ENCODE measurements around the gene PARD3. TPM values are rescaled to one million over a fixed set of nuclear protein-coding genes. Genes with fewer than 3 reads are reported as not detected.

PARD3 gene
- total RNA-seq, 1 donor from 2014 or later, result 34.1 TPM

DNA sequence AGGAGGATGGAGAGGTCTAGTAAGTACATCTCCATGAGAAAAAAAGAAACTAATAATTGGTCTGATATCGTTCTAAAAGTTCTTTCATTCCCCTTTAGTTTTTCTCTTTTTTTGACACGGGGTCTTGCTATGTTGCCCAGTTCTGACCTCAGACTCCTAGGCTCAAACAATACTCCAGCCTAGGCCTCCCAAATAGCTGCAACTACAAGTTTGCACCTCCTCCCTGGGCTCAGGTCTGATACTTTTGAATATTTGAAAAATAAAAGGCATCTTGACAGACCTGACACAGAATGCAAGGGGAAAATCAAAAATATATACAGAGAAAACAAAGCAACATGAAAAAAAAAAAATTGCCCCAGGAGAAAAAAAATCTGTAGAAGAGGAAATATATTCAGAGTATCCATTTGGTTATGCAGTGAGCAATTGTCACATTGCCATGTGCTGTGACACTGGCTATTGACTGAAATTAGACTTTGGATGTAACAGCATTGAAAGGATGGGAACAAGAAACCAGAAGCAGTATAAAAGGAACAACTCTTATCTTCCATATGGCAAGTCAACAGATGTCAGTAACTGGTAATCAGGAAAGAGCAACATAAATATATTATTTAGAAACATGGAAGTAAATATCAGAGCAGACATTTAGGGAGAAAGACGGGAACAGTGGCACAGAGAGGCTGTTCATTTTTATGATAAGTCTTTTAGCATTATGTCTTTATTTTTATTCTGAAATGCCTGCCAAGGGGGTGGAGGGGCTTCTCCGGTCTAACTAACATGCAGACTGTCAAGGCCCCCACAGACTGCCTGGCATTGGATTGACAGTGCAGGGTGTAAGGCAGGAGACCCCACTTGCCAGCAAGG is 408.4 kb downstream of the PARD3 start:
- TF ChIP-seq, protein P1, sequence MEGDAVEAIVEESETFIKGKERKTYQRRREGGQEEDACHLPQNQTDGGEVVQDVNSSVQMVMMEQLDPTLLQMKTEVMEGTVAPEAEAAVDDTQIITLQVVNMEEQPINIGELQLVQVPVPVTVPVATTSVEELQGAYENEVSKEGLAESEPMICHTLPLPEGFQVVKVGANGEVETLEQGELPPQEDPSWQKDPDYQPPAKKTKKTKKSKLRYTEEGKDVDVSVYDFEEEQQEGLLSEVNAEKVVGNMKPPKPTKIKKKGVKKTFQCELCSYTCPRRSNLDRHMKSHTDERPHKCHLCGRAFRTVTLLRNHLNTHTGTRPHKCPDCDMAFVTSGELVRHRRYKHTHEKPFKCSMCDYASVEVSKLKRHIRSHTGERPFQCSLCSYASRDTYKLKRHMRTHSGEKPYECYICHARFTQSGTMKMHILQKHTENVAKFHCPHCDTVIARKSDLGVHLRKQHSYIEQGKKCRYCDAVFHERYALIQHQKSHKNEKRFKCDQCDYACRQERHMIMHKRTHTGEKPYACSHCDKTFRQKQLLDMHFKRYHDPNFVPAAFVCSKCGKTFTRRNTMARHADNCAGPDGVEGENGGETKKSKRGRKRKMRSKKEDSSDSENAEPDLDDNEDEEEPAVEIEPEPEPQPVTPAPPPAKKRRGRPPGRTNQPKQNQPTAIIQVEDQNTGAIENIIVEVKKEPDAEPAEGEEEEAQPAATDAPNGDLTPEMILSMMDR (IDR thresholded peaks at IDR 0.05), result no peak
- no peak for ATAC-seq
- H3K27me3 ChIP-seq (ENCODE audit: low read depth), result no peaks in the 10 kb centered on the region
- no peaks in the 10 kb centered on the region for H3K9me3 ChIP-seq
- H3K27ac ChIP-seq, result no peak overlapping the region
- no peaks in the 10 kb centered on the region for H3K4me1 ChIP-seq
- H3K36me3 ChIP-seq, result no peaks in the 10 kb centered on the region
- intact Hi-C loops (cut with DNase I), result no loop called here
- H3K4me3 ChIP-seq, result no peak overlapping the region
- DNase-seq, result no peak

DNA sequence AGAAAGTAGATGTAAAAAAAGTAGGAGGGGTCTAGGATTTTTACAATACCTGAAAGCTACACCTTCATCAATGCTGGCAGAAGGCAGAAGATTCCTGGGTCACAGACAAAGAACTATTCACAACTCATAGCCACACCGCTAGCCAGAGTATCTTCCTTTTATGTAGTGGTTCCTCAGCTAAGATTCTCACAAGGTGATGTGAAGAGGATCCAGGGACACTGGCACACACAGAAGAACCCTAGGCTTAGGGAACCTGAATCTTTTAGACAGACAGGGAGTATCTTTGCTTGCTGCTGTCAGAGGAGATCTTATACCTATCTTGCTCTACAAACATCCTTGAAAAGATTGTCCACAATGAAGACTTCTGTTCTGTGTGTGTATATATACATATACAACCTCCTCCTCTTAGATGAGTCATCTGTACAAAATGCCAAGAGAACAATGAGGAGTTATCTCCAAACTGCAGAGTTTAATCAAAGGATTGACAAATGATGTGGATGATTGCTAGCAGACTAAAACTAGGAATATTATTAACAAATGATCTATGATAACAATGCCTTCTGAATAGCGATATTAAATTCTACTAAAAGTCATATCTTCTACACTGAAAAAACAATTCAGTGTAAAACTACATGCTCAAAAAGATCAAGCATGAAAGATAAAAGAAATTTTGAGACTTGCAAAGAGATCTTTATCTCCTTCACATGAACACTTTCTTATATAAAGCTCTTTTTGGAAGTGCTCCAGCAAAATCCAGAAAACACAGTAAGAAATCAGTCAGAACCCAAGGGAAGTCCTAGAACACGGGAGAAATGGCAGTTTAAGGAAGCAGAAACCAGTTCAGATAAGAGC is 409.3 kb downstream of the PARD3 start:
- intact Hi-C loops (cut with DNase I), result no loop called here
- ATAC-seq (no peak), DNase-seq (no peak)
- no peak overlapping the region for H3K27ac ChIP-seq
- H3K27me3 ChIP-seq (ENCODE audit: low read depth), result no peaks in the 10 kb centered on the region
- TF ChIP-seq, protein P1 (IDR thresholded peaks at IDR 0.05), result no peak
- H3K4me3 ChIP-seq, result no peak overlapping the region
- H3K9me3 ChIP-seq, result no peaks in the 10 kb centered on the region
- H3K4me1 ChIP-seq, result no peaks in the 10 kb centered on the region
- no peaks in the 10 kb centered on the region for H3K36me3 ChIP-seq

DNA sequence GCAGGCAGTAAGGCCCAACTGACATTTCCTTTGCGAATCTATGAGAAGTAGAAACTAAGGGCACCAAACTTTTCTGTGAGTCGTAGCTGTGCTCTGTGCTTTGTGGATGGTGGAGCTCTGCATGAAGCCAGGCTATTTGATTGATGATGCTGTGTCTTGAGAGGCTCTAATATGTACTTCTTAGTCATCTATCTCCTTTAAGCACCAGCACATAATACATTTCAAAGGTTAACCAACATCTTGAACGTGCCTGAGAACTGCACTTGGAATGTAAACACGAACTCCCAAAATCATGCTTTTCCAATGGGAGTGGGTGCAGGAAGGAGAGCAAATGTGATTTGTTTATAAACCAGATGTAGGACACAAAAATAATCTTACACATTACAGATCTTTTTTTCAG is 411.6 kb downstream of the PARD3 start:
- no peaks in the 10 kb centered on the region for H3K9me3 ChIP-seq
- H3K27ac ChIP-seq, result no peak overlapping the region
- no peak overlapping the region for H3K4me3 ChIP-seq
- ATAC-seq (no peak), DNase-seq (no peak)
- H3K27me3 ChIP-seq (ENCODE audit: low read depth), result no peaks in the 10 kb centered on the region
- intact Hi-C loops (cut with DNase I), result no loop called here
- no peaks in the 10 kb centered on the region for H3K36me3 ChIP-seq
- TF ChIP-seq, protein P1 (IDR thresholded peaks at IDR 0.05), result no peak
- no peaks in the 10 kb centered on the region for H3K4me1 ChIP-seq

DNA sequence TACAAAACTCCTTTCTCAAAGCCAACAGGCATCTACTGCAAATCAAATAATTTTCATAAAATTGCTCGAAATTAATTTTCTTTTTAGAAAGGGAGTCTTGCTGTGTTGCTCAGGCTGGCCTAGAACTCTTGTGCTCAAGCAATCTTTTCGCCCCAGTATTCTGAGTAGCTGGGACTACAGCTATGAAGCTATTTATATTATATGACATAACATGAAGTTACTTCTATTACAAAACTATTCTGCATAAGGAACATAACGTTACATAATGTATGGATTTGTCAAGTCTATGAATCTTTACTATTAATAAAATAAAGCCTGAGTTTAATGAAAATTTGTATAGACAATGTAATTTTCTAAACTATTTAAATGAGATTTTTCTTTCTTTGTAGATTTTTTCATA is 415.0 kb downstream of the PARD3 start:
- DNase-seq (no peak), ATAC-seq (no peak)
- H3K27ac ChIP-seq, result no peak overlapping the region
- intact Hi-C loops (cut with DNase I), result no loop called here
- no peaks in the 10 kb centered on the region for H3K27me3 ChIP-seq (ENCODE audit: low read depth)
- H3K4me1 ChIP-seq, result no peaks in the 10 kb centered on the region
- no peaks in the 10 kb centered on the region for H3K36me3 ChIP-seq
- TF ChIP-seq, protein P1 (IDR thresholded peaks at IDR 0.05), result no peak
- no peaks in the 10 kb centered on the region for H3K9me3 ChIP-seq
- H3K4me3 ChIP-seq, result no peak overlapping the region

DNA sequence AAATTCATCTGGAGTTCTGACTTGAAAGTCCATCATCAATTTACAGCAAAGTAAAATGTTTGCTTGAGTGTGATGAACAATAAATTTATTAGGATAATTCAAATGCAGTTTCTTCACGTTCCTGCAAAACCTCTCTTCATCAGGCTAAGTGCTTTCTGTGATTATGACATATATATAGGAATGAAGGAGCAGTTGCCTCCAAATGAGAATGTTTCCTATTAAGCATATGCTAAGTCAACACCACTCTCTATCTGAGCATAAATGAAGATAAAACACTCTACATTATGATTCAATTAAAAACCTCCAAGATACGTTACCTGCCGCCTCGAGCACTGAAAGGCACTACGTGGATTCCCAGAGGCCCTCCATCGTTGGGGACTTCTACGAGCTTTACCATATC is 416.1 kb downstream of the PARD3 start:
- Histone ChIP-seq H3K9me3 (no peaks in the 10 kb centered on the region), H3K27me3 (ENCODE audit: low read depth) (no peaks in the 10 kb centered on the region), H3K27ac (no peak overlapping the region), H3K4me1 (no peaks in the 10 kb centered on the region), H3K4me3 (no peak overlapping the region), H3K36me3 (no peaks in the 10 kb centered on the region)
- ATAC-seq (no peak), DNase-seq (no peak)
- TF ChIP-seq, protein P1 (IDR thresholded peaks at IDR 0.05), result no peak
- intact Hi-C loops (cut with DNase I), result no loop called here

All from lower lobe of right lung (tissue), 2 donors.